Loucy (cell line): ENCODE data around the gene VPS35L.

Source experiments
- EZH2phosphoT487 ChIP-seq: fragments of 200-600 bp; IDR thresholded peaks from 2 replicates; pipeline ENCODE4 v1.6.1; 2018; ENCODE audit warnings: antibody characterized with exemption, mild to moderate bottlenecking, moderate library complexity, borderline replicate concordance
- TF ChIP-seq, protein P1 (sequence below): fragments of 200-600 bp; sonication (generic); conservative IDR thresholded peaks from 2 replicates; pipeline ENCODE4 v1.5.1; 2014; ENCODE audit warnings: mild to moderate bottlenecking, antibody characterized with exemption, low read length

DNA sequence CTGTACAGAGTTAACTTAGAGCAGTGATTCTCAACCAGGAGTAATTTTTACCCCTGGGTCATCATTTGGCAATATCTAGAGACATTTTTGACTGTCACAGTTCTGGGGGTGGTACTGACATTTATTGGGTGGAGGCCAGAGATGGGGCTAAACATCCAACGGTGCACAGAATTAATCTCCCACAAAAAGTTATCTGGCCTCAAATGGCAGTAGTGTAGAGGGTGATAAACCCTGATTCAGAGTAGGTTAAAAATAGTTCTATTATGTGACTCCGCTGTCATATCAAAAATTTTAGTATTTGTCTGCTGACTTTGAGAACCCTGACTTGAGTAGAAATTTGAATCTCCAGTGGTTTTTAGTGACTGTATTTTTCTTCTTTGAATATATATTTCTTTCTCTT, 19.1 kb downstream of the VPS35L start:
- TF ChIP-seq, protein P1, sequence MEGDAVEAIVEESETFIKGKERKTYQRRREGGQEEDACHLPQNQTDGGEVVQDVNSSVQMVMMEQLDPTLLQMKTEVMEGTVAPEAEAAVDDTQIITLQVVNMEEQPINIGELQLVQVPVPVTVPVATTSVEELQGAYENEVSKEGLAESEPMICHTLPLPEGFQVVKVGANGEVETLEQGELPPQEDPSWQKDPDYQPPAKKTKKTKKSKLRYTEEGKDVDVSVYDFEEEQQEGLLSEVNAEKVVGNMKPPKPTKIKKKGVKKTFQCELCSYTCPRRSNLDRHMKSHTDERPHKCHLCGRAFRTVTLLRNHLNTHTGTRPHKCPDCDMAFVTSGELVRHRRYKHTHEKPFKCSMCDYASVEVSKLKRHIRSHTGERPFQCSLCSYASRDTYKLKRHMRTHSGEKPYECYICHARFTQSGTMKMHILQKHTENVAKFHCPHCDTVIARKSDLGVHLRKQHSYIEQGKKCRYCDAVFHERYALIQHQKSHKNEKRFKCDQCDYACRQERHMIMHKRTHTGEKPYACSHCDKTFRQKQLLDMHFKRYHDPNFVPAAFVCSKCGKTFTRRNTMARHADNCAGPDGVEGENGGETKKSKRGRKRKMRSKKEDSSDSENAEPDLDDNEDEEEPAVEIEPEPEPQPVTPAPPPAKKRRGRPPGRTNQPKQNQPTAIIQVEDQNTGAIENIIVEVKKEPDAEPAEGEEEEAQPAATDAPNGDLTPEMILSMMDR: no peak
- TF ChIP-seq EZH2phosphoT487: no peak
